NT2/D1 (cell line): ENCODE results near the gene LIPK.
"Not testable (repeated sequence)": the region's sequence is repeated elsewhere in the genome, so short reads cannot be mapped to it uniquely, and the experiment has no call there.

ENCODE experiments used
- DNase-seq: peaks from one replicate; pipeline ENCODE4 v3.0.0-alpha.2; 2011; ENCODE audit warnings: low read depth, low spot score
- H3K27me3 ChIP-seq: 2 replicates; pipeline ENCODE4 v1.6.0; 2011; ENCODE audit warnings: mild to moderate bottlenecking; ENCODE audit not compliant: insufficient read length, insufficient read depth
- H3K36me3 ChIP-seq: 2 replicates; pipeline ENCODE4 v1.6.1; 2011; ENCODE audit warnings: mild to moderate bottlenecking, low read length, mixed read lengths; ENCODE audit not compliant: insufficient read depth, insufficient read length
- H3K4me1 ChIP-seq: 2 replicates; pipeline ENCODE4 v1.5.1; 2011; ENCODE audit not compliant: insufficient read depth, insufficient read length
- H3K4me3 ChIP-seq: 2 replicates; pipeline ENCODE4 v1.5.1; 2011; ENCODE audit warnings: low read depth; ENCODE audit not compliant: insufficient read length
- H3K9ac ChIP-seq: 2 replicates; pipeline ENCODE4 v1.6.0; 2011; ENCODE audit warnings: low read depth; ENCODE audit not compliant: insufficient read length
- H3K9me3 ChIP-seq: 2 replicates; pipeline ENCODE4 v1.5.1; 2011; ENCODE audit warnings: mild to moderate bottlenecking, low read length; ENCODE audit not compliant: insufficient read depth
- SUZ12 ChIP-seq: IDR thresholded peaks from 2 replicates; pipeline ENCODE4 v1.6.1; 2011; ENCODE audit not compliant: insufficient read length, insufficient read depth; ENCODE audit errors: extremely low read depth
- YY1 ChIP-seq: IDR thresholded peaks from 2 replicates; pipeline ENCODE4 v1.6.1; 2011; ENCODE audit not compliant: insufficient read length, insufficient read depth
- ZNF274 ChIP-seq: IDR thresholded peaks from 2 replicates; pipeline ENCODE4 v1.6.1; 2011; ENCODE audit warnings: mild to moderate bottlenecking, low read depth, low read length

The LIPK gene, protein sequence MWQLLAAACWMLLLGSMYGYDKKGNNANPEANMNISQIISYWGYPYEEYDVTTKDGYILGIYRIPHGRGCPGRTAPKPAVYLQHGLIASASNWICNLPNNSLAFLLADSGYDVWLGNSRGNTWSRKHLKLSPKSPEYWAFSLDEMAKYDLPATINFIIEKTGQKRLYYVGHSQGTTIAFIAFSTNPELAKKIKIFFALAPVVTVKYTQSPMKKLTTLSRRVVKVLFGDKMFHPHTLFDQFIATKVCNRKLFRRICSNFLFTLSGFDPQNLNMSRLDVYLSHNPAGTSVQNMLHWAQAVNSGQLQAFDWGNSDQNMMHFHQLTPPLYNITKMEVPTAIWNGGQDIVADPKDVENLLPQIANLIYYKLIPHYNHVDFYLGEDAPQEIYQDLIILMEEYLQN

DNA sequence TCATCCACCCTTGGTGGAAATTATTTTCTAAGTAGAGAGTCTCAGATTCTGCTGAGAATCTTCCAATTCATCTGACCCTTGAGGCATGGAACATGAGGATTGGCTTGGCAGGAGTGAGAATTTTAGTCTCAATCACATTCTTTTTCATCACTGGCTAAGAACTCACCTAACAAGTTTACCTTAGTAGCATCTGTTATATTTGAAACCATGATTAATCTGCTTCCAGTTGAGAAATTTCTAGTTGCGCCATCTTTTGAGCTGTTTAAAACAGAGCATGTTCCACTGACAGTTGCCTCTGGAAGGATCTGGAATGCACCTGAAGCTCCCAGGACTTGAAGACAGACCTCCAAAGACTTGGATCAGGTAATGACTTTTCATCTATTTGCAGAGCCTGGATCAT, at the start of gene LIPK:
Gene LIPK (plus strand): TSS at position 292 of the 400 bp plus-strand sequence. CDS start 18,295 bp downstream, outside the sequence.
- no peaks in the 10 kb centered on the region for H3K9me3 ChIP-seq
- TF ChIP-seq SUZ12 = no peak
- TF ChIP-seq ZNF274 = no peak
- TF ChIP-seq YY1 = no peak
- H3K36me3 ChIP-seq = no peaks in the 10 kb centered on the region
- H3K4me1 ChIP-seq = no peaks in the 10 kb centered on the region
- H3K27me3 ChIP-seq = peaks cover 41% of the 10 kb centered on the region
- no peak within 1 kb of the TSS for H3K9ac ChIP-seq
- DNase-seq = no peak
- no peak within 1 kb of the TSS for H3K4me3 ChIP-seq

DNA sequence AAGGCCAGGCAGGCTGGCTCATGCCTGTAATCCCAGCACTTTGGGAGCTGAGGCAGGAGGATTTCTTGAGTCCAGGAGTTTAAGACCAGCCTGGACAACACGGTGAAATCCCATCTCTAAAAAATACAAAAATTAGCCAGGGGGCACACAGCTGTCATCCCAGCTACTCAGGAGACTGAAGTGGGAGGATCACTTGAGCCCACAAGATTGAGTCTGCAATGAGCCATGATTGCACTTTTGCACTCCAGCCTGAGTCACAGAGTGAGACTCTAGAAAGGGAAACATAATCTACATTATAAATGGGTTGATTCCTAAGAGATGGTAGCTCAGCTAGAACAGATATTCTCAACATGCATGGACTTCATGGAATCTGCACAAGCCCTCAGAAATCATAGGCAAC, 48.1 kb upstream of the LIPK start:
- H3K4me1 ChIP-seq = no peaks in the 10 kb centered on the region
- no peaks in the 10 kb centered on the region for H3K9me3 ChIP-seq
- H3K36me3 ChIP-seq = no peaks in the 10 kb centered on the region
- H3K4me3 ChIP-seq = no peak overlapping the region
- H3K9ac ChIP-seq = no peak overlapping the region
- DNase-seq = no peak
- no peak for TF ChIP-seq YY1
- TF ChIP-seq ZNF274 = no peak
- no peak for TF ChIP-seq SUZ12
- no peaks in the 10 kb centered on the region for H3K27me3 ChIP-seq

DNA sequence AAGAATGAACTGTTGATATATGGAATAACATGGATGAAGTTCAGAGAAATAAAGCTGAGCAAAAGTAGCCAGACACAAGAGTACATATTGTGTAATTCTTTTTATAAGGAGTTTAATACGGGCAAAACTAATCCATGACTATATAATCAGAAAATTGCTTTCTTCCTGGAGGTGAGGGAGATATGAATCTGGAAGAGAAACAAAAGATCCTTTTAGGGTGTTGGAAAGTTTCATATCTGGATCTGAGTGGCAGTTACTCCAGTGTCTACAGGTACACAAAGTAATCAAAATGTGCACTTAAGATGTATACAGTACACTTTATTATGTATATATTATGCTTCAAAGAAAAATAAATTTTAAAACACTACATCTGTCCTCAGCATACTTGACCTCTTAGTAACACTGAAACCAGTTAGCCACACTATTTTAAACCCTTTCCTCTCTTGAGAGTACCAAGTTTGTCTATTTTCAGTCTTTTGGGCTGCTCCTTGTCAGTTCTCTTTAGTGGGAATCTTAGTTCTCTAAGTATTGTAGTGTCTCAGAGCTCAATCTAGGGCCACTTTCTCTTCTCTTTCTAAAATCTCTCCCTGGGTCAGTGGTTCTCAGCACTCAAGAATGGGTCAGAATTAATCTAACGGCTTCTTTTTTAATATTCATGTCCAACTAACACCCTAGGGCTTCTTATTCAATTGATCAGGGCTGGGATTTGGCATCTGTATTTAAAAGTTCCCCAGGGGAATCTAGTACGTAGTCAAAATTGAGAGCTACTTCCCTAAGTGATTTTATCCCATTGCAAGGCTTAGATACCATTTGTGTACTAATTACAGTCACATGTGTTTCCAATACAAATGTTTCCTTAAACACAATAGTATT, 46.1 kb upstream of the LIPK start:
- no peaks in the 10 kb centered on the region for H3K4me1 ChIP-seq
- TF ChIP-seq ZNF274 = no peak
- TF ChIP-seq YY1 = no peak
- no peak for TF ChIP-seq SUZ12
- no peak for DNase-seq
- H3K27me3 ChIP-seq = no peaks in the 10 kb centered on the region
- H3K36me3 ChIP-seq = no peaks in the 10 kb centered on the region
- no peak overlapping the region for H3K4me3 ChIP-seq
- no peak overlapping the region for H3K9ac ChIP-seq
- H3K9me3 ChIP-seq = no peaks in the 10 kb centered on the region

DNA sequence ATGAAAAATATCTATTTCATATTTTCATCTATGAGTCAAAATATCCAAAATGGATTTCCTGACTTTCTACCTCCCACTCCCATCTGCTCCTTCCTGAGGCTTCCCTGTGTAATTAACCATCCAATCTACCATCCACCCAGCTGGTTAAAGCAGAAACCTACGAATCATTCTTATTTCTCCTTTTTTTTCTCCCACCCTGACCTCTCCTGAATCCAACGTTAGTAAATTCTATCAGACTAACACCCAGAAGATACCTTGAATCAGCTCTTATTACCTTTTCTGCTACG, 45.5 kb upstream of the LIPK start:
- no peaks in the 10 kb centered on the region for H3K27me3 ChIP-seq
- no peak for TF ChIP-seq YY1
- TF ChIP-seq ZNF274 = no peak
- no peak for TF ChIP-seq SUZ12

GRCh38 chr10:88661018-88661417, 45.0 kb upstream of the LIPK start:
- TF ChIP-seq SUZ12 (no peak), ZNF274 (no peak), YY1 (no peak)
- H3K9ac ChIP-seq = no peak overlapping the region

More for the DNA sequence above, 45.5 kb upstream of the LIPK start:
- no peaks in the 10 kb centered on the region for H3K4me1 ChIP-seq
- H3K4me3 ChIP-seq = no peak overlapping the region
- H3K9ac ChIP-seq = no peak overlapping the region
- H3K9me3 ChIP-seq = no peaks in the 10 kb centered on the region
- no peaks in the 10 kb centered on the region for H3K36me3 ChIP-seq
- no peak for DNase-seq

GRCh38 chr10:88661577-88661976, 44.5 kb upstream of the LIPK start:
- Histone ChIP-seq H3K27me3 (no peaks in the 10 kb centered on the region), H3K36me3 (no peaks in the 10 kb centered on the region), H3K4me3 (no peak overlapping the region), H3K9me3 (no peaks in the 10 kb centered on the region), H3K9ac (no peak overlapping the region), H3K4me1 (no peaks in the 10 kb centered on the region)
- no peak for DNase-seq
- TF ChIP-seq SUZ12 (no peak), YY1 (no peak), ZNF274 (no peak)

More at GRCh38 chr10:88661018-88661417, 45.0 kb upstream of the LIPK start:
- H3K9me3 ChIP-seq = no peaks in the 10 kb centered on the region
- H3K4me1 ChIP-seq = no peaks in the 10 kb centered on the region
- no peak overlapping the region for H3K4me3 ChIP-seq
- no peaks in the 10 kb centered on the region for H3K27me3 ChIP-seq
- no peak for DNase-seq
- H3K36me3 ChIP-seq = no peaks in the 10 kb centered on the region

GRCh38 chr10:88663153-88663552, 42.9 kb upstream of the LIPK start:
- not testable (repeated sequence) for H3K4me3 ChIP-seq, H3K9ac ChIP-seq, H3K4me1 ChIP-seq, H3K36me3 ChIP-seq, H3K9me3 ChIP-seq, H3K27me3 ChIP-seq, DNase-seq
